ENCODE data around the gene MEX3D.
"Not testable (repeated sequence)": the region's sequence is repeated elsewhere in the genome, so short reads cannot be mapped to it uniquely, and the experiment has no call there.

Gene MEX3D

GRCh38 chr19:1570836-1571235, 2.7 kb upstream of the MEX3D start:
- DNase-seq = no peak

DNA sequence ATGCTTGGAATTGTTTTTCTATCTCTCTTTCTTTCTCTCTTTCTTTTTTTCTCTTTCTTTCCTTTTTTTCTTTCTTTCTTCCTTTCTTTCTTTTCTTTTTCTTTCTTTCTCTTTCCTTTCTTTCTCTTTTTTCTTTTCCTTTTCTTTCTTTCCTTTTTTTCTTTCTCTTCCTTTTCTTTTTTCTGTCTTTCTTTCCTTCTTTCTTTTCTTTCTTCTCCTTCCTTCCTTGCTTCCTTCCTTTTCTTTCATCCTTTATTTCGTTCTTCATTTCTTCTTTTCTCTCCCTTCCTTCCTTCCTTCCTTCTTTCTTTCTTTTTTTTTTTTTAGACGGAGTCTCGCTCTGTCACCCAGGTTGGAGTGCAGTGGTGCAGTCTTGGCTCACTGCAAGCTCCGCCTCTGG, 1.9 kb upstream of the MEX3D start:
- DNase-seq = no peak

DNA sequence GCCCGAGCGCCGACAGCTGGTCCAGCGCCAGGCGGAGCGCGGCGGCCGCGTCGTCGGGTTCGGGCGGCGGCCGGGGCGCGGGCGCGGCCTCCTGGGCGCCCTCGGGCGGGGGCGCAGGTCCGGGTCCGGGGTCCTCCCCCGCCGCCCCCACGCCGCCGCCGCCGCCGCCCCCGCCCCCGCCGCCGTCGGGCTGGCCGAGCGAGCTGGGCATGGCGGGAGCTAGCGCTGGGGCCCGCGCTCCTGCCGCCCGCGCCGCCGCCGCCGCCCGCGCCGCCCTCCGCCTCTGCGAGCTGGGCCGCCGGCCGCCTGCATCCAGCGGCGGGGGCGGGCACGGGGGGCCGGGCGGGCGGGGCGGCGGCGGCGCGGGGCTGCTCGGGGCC, 287 bp downstream of the MEX3D start:
- DNase-seq = no peak

DNA sequence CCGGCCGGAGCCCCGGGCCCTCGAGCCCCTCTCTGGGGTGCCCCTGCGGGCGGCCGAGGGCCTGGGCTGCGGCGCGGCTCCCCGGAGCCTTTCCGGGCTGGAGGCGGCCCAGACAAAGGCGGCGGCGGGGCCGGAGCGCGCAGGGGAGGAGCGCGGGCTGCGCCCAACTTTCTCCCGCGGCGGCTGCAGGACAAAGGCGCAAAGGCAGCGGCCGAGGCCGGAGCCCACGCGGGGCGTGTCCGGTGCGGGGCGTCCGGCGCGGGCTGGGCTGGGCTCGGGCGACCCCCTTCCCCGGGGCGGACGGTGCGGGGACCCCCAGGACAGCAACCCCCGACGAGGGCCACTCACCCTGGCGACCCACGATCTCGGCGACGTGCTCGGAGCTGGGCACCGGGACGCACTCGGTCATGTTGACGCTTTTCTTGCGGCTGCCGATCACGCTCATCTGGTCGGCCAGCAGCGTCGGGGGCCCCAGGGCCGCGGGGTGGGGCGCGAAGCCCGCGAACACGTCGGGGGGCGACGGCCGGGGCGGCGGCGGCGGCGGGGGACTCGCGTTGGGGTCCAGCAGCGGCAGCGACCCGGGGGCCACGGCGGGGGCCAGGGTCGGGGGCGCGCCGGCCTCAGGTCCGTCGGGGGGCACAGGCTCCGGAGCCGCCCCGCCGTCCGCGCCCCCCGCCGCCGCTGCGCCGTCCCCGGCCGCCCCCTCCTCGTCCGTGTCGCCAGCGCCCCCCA, 843 bp downstream of the MEX3D start:
- no peak for DNase-seq

DNA sequence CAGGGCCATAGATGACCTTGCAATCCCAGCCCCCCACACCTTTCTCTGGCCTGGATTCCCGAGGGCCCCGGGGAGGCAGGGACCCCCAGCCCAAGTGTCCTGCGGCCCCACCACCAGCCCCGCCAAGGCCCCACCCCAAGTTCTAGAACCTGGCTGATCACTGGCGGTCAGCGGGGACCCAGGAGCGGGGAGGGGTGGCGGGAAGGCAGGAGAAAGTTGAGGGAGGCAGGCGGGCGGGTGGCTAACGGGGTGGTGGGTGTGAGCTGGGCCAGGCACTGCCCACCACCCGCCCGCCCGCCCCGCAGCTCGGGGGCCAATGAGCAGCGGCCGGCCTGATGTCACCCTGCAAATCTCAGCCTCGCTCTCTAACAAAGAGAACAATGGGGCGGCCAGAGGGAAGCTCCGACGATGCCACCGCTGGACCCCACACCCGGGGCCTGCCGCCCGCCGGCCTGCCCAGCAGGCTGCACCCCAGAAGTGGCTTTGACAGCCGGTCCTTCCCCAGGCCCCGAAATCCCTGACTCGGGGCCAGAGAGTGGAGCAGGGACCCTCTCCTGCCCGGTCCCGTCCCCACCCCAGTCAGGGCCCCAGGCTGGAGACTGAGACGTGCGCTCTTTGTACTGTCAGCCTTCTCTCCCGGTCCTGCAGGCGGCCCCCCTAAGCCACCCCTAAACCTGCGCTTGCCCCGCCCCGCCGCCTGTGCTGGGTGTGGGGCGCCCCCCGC, 1.6 kb downstream of the MEX3D start:
- DNase-seq = peak; percentile 88

GRCh38 chr19:1563251-1563650, 4.9 kb downstream of the MEX3D start:
- DNase-seq = no peak

GRCh38 chr19:1561236-1561842, 6.8 kb downstream of the MEX3D start:
- DNase-seq = no peak

GRCh38 chr19:1560286-1560882, 7.7 kb downstream of the MEX3D start:
- no peak for DNase-seq

DNA sequence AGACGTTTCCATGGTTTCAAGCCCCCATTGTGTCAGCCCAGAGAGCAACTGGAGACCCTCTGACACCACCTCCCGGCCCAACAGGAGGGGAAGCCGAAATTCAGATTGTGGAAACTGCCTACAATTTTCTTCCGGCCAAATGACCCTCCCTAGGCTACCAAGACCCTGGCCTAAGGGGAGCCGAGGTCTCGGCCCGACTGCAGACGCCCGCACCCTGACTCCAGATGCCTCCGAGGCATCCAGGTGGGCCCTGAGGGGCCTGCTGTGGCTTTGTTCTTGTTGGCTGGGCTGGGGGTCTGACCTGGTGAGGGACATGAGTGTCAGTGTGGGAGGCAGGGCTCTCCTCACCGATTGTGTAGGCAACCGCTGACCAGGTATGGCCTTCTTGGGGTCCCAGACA, 9.6 kb downstream of the MEX3D start:
- DNase-seq = no peak

DNA sequence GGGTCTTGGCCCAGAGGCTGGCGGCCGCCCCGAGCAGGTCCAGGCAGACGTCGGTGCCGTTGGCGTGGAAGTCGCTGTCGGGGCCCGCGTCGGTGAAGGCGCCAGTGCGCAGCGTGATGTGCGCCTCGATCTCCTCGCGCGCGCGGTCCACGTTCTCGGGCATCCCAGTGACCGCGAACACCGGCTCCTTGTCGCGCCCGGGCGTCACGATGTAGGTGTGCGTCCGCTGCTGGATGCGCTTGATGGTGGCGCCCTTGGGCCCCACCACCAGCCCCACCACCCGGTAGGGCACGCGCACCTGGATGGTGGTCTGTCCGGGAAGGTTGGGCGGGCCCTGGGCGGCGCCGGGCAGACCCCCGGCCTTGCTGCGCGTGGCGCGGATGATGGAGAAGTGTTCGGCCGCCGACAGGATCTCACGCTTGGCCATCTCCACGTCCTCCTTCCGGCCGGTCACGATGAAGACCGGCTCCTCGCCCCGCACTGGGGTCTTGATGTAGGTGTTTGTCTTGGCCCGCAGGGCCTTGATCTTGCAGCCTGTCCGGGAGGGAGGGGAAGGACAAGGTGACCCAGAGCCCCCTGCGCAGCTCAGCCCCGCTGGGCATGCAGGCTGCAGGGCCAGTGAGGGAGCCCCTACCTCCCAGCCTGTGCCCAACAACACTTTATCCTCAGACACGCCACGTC, 11.6 kb downstream of the MEX3D start:
- no peak for DNase-seq

- no peak for DNase-seq
These were observed 12.4 kb downstream of the MEX3D start for GRCh38 chr19:1555487-1556389.

GRCh38 chr19:1554968-1555367, 13.2 kb downstream of the MEX3D start:
- DNase-seq = no peak

DNA sequence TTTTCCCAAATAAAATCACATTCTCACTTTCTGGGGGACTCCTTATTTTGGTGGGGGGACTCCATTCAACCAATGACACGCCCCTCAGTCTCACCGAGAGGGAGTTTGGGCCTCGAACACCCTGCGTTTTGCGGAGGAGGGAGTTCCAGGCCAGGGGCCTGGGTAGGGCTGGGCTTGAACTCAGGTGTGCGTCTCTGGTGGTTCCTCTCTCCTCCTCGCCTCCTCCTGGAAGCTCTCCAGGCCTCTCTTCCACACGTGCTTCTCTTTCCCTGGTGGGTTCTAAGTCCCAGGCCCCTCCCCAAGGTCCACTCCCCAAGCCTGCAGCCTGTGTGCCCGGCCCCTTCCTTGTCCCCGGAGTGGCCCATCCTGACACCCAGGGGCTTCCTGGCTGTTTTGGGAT, 14.7 kb downstream of the MEX3D start:
- no peak for DNase-seq

GRCh38 chr19:1551068-1552040, 16.8 kb downstream of the MEX3D start:
- no peak for DNase-seq

- no peak for DNase-seq
These were observed 18.7 kb downstream of the MEX3D start for GRCh38 chr19:1549332-1549945.

DNA sequence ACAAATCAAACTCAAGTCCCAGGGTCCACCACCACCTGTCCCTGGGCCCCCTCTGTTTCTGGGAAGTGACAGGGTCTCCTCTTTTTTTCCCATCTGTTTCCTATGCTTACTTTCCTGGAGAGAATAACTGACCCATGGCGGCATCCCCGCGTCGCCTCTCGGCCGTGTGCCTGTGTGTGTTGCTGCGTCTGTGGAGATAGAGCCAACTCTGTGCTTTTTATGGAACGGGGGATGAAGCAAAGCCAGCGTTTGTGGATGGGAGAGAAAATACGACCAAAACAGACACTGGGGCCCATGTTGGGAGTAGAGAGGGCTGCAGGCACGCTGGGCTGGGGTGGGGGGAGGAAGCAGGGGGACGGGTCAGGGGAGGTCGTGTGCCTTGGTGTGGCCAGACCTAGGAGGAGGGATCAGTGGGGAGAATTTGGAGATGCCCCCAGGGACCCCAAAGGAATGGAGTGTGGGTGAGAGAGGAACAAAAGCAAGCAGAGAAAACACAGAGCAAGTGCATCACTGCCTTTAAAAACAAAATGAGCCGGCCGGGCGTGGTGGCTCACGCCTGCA, 27.7 kb downstream of the MEX3D start:
- no peak for DNase-seq

- not testable (repeated sequence) for DNase-seq
These were observed 28.4 kb downstream of the MEX3D start for GRCh38 chr19:1539749-1540148.

GRCh38 chr19:1538978-1539377, 29.1 kb downstream of the MEX3D start:
- no peak for DNase-seq

- not testable (repeated sequence) for DNase-seq
These were observed 32.4 kb downstream of the MEX3D start for GRCh38 chr19:1535699-1536098.

GRCh38 chr19:1534972-1535371, 33.2 kb downstream of the MEX3D start:
- DNase-seq = no peak
